NB4 (cell line): ENCODE data around the gene MBOAT1.

Experiments
- CTCF ChIP-seq: IDR thresholded peaks from one replicate; pipeline ENCODE4 v1.5.1; 2012; ENCODE audit warnings: low read depth, low read length
- MAX ChIP-seq: IDR thresholded peaks from 2 replicates; pipeline ENCODE4 v1.6.1; 2011; ENCODE audit warnings: low read depth, low read length
- MYC ChIP-seq: IDR thresholded peaks from 2 replicates; pipeline ENCODE4 v1.6.1; 2011; ENCODE audit warnings: low read depth, low read length
- POLR2A ChIP-seq: IDR thresholded peaks from 2 replicates; pipeline ENCODE4 v1.6.1; 2011; ENCODE audit warnings: mild to moderate bottlenecking; ENCODE audit not compliant: insufficient read length; ENCODE audit errors: extremely low read depth

GRCh38 chr6:20071998-20072397 lies 140.3 kb downstream of the MBOAT1 start:
- TF ChIP-seq MAX (no peak), CTCF (no peak), POLR2A (no peak), MYC (no peak)
